GM13976 (cell line): ENCODE data around the gene C19orf18.
A peak's percentile ranks its signal among the peaks of the same experiment; 100 is the strongest.
"Not testable (repeated sequence)": the region's sequence is repeated elsewhere in the genome, so short reads cannot be mapped to it uniquely, and the experiment has no call there.

ENCODE experiments used
- DNase-seq: peaks from one replicate; pipeline ENCODE4 v3.0.0; 2012; ENCODE audit warnings: low spot score
- CTCF ChIP-seq: IDR thresholded peaks from 2 replicates; pipeline ENCODE4 v1.5.1; 2012; ENCODE audit warnings: borderline replicate concordance, mild to moderate bottlenecking; ENCODE audit not compliant: insufficient read depth; ENCODE audit errors: extremely low read depth, missing control alignments, control extremely low read depth
- in situ Hi-C: fragments of 300-500 bp; cut with MboI; formaldehyde crosslinking; loops from one replicate; pipeline ENCODE4 v1.12.0; 2022; ENCODE audit warnings: low sequenced_read_pairs, mixed read lengths, inconsistent platforms; ENCODE audit not compliant: unreplicated experiment

C19orf18 gene

GRCh38 chr19:58009666-58010301, 35.5 kb upstream of the C19orf18 start:
- in situ Hi-C loops: no loop called here
- TF ChIP-seq CTCF: no peak
- DNase-seq: peak; percentile 69

GRCh38 chr19:58009301-58009665, 34.9 kb upstream of the C19orf18 start:
- no peak for TF ChIP-seq CTCF
- no peak for DNase-seq
- in situ Hi-C loops: no loop called here

- in situ Hi-C loops, DNase-seq: not testable (repeated sequence)
Observed at GRCh38 chr19:58008877-58009276, 34.5 kb upstream of the C19orf18 start.

GRCh38 chr19:58007285-58007684, 33.0 kb upstream of the C19orf18 start:
- DNase-seq: no peak
- in situ Hi-C loops: no loop called here
- TF ChIP-seq CTCF: no peak

GRCh38 chr19:58003174-58003828, 29.0 kb upstream of the C19orf18 start:
- in situ Hi-C loops: no loop called here
- DNase-seq: no peak
- TF ChIP-seq CTCF: no peak

- peak; percentile 96 for DNase-seq
- in situ Hi-C loops: no loop called here
- no peak for TF ChIP-seq CTCF
Observed at GRCh38 chr19:58002384-58003173, 28.2 kb upstream of the C19orf18 start, which contains the start of gene ZNF606. Gene ZNF606 (minus strand): TSS chr19:58002820. CDS start chr19:58001319, 1,501 bp downstream.
